Stimulated activated naive CD8-positive, alpha-beta T cell treated with anti-CD3 and anti-CD28 coated beads, Interleukin-15, Interleukin-2, amounts not matched to agents 100 U/mL and 50 U/mL, for 24 hours (primary cell): Measurements from ENCODE around the gene PAPLN.
A peak's percentile ranks its signal among the peaks of the same experiment; 100 is the strongest.

Experiments used
- ATAC-seq: fragments of 150-1000 bp; cut with Tn5 transposase; one replicate; pipeline ENCODE4 v1.10.0; 2021
- DNase-seq: peaks from one replicate; pipeline ENCODE4 v3.0.0; 2021

Gene PAPLN

GRCh38 chr14:73232984-73233383, 4.3 kb upstream of the PAPLN start:
- ATAC-seq: no peak
- no peak for DNase-seq

GRCh38 chr14:73233564-73233963, 3.7 kb upstream of the PAPLN start:
- DNase-seq (no peak), ATAC-seq (no peak)

DNA sequence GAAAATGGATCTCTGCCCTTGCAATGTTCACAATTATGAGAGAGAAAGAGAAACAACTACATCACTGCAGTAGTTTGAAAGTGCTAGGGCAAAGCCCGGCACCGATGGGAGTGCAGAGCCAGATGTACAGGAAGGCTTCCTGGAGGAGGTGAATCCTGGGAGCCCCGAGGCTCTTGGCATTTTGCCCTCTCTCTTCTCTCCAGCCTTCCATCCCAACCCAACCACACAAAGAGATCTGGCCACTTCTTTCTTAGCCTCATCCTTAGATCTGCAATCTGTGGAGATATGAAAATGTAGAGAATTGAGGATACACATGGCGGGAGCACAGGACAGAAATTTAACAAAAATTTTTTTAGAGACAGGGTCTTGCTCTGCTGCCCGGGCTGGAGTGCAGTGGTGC, 3.3 kb upstream of the PAPLN start:
- DNase-seq (no peak), ATAC-seq (no peak)

- ATAC-seq (no peak), DNase-seq (no peak)
These were observed 2.5 kb upstream of the PAPLN start for GRCh38 chr14:73234586-73235394.

DNA sequence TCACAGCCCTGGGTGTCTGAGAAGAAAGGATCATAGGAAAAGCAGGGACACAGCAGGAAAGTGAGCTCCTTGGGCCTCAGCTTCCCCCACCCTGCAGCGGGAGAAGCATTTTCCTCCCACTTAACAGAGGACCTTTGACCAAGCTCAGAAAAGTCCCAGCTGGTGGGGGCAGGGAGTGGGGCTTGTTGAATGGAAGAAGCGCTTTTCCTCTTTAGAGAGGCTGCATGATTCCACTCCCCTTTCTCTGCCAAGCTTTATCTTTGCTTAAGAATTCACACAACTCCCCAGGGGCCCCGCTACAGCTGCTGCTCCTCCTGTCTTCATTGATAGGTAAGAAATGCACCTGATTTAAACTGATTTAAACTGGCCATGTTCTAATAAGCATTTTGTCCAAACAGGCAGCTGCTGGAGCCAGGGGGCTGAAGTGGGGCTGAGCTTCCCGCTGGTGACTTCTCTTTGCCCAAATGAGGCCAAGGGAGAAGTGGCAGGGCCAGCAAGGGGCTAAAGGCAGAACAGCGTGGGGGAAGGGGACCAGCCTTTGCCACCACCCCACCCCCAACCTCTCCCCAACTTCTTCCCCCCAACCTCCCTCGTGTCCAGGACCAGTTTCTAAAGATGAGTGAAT, 1.7 kb upstream of the PAPLN start:
- DNase-seq (no peak), ATAC-seq (no peak)

DNA sequence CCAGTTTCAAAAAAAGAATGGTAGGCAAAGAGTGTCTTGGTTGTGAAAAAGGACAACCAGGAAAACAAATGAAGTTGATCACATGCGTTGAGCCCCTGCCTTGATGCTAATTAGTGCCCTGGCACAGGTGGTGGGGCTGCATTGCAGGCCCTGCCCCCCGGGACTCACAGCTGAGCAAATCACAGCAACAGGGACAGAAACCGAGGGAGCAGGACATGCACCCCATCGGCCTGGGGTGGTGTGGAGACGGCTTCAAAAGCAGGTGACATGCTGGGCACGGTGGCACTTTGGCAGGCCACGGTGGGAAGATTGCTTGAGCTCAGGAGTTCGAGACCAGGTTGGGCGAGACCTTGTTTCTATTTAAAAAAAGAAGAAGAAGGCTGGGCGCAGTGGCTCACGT, 1.1 kb upstream of the PAPLN start:
- ATAC-seq: no peak
- no peak for DNase-seq

DNA sequence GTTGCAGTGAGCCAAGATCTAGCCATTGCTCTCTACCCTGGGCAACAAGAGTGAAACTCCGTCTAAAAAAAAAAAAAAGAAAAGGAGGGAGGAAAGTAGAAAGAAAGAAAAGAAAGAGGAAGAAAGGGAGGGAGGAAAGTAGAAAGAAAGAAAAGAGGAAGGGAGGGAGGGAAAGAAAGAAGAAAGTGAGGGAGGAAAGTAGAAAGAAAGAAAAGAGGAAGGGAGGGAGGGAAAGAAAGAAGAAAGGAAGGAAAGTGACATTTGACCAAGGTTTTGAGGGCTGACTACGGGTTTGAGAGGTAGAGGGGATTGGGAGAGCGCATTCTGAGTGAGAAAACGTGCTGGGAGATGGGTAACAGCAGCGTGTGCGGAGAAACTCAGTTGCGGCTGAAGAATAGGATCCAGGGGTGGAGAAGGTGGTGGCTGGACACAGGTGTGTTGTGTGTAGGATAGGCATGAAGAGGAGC, 521 bp upstream of the PAPLN start:
- ATAC-seq: no peak
- no peak for DNase-seq

DNA sequence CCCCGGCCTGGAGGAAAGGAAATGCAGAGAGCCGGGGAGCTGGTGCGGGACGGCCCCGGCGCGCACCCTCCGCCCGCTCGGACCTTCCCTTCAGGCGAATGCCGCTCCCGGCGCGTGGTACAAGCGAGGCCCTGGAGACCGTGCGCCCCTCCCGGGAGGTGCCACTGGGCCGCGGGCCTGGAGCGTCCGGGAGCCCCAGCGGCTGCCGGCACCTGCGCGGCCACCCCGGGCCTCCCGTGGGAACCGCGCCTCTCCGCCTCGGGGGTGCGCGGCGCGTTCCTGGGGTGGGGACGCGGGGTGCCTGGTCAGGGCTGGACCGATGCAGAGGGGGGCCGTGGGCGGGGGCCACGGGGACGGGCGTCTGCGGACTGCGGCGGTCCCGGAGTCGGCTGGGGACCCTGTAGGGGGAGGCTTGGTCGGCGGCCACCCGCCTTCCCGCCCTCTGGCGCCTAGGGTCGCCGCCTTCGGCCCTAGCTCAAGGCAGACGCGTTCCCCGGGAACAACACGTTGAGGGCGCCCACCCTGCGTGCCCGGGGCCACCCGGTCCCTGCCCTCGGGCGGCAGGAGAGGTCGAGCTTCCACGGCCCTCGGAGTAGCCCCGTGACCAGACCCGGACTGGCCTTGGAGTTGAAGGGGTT, 599 bp downstream of the PAPLN start:
- no peak for DNase-seq
- no peak for ATAC-seq

- no peak for DNase-seq
- peak; percentile 29 for ATAC-seq
These were observed 1.1 kb downstream of the PAPLN start for GRCh38 chr14:73238424-73238852.

DNA sequence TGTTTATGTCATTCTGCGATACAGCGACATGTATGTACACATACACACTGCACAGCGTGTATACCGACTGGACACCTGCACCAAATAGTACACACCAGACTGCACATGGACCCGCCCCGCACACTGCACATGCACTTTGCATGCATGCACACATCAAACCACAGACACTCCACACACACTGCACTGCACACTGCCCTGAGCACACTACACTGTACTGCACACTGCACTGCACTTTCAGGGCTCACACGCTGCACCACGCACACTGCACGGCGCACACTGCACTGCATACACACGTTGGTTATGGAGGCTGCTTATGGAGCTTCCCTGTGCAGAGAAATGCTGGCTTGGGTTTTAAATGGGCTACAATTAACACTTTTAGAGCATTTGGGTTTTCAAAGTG, 1.6 kb downstream of the PAPLN start:
- ATAC-seq (peak; percentile 17), DNase-seq (no peak)

GRCh38 chr14:73239393-73240241, 2.3 kb downstream of the PAPLN start:
- no peak for DNase-seq
- no peak for ATAC-seq

DNA sequence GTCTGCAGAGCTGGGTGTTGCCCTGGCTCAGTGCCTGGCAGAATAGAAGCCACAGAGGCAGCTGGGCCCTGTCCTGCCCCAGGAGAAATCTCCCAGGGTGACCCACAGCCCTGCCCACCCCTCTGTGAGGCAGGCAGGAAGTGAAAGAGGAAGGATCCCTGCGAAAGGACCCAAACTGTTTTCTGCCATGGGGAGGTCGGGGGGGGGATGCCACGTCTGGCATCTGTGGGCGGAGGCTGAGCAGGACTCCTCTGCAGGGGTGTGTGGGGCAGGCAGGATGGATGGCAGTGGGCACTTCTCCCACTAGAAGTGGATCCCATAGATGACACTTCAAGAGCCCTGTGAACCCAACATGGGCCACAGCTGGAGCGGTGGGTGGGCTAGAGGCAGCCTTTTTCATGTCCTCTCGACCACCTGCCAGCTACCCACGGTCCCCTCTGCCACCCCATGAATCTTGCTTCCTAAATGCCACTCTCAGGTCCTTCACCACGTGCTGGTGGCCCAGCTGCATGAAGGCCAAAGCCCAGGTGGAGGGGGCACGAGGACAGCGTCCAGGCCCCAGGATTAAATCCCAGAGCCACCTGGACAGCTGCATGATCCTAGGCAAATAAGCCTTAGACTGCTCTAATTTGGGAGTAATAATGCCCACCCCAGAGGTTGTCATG, 3.6 kb downstream of the PAPLN start:
- DNase-seq: no peak
- ATAC-seq: no peak

DNA sequence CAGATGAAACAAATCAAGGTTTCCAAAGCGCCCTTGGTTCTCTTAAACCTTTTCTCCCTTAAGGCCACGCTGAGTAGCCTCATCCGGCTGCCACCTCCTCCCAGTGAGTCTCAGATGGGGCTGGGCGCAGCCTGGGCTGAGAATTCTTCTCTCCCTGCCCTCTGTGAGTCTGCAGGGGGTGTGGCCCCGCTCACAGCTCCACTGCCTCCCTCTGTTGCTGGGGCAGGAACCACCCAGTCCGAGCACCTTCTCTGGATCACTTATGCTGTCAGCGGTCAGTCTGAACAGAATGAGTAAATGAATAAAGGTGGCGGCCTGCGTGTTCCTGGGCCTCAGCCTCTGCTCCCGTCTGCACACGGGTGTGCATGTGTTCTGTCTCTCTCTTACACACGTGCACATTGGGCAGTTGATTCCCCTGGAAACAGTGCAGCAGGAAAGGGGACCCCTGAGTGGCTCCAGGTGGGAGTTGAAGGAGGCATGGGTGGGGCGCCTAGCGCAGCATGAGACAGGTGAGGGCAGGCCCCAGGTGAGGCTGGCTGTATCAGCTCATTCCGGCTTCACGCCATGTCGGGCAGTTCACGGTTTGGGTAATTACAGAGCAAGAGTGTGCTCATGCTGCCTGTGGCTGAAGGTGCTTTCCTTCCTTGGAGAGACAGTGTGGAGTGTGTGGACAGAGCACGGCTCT, 4.3 kb downstream of the PAPLN start:
- DNase-seq (no peak), ATAC-seq (no peak)

GRCh38 chr14:73242357-73242901, 5.1 kb downstream of the PAPLN start:
- ATAC-seq: no peak
- DNase-seq: no peak

GRCh38 chr14:73243341-73243740, 6.0 kb downstream of the PAPLN start:
- no peak for DNase-seq
- ATAC-seq: no peak

GRCh38 chr14:73243748-73244147, 6.4 kb downstream of the PAPLN start:
- no peak for DNase-seq
- ATAC-seq: no peak

GRCh38 chr14:73244541-73245290, 7.4 kb downstream of the PAPLN start:
- DNase-seq (no peak), ATAC-seq (no peak)

DNA sequence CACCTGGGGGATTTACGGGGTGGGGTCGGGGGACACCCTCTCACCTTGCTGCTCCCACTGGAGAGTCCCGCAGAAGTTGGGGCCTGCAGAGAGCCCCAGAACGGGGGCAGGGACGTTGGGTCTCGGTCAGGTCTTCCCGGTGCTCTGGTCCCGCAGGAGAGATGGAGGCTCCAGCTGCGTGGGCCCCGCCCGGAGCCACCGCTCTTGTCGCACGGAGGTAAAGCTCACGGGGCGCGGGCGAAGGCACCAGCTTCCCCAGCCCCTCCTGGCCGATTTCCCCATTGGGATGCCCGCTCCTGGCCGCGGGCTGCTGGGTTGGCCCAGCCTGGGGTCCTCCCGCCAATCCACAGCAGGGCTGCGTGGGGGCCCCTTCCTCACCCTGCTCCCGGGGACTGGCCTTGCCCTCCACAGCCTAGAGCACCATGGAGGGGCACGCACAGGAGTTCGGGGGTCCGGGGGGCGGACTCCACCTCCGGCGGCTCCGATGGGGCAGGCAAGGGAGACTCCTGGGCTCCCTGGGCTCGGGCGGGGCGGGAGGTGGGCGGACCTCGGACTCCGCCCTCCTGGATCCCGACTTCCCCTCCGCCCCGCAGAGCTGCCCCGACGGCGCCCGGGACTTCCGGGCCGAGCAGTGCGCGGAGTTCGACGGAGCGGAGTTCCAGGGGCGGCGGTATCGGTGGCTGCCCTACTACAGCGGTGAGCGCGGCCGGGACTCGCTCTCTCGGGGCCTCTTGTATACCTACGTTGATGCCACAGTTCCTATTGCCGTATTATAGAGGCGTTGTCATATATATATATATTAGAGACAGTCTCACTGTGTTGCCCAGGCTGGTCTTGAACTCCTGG, 8.4 kb downstream of the PAPLN start:
- DNase-seq: peak; percentile 71
- peak; percentile 79 for ATAC-seq
